B cell (primary cell): ENCODE data around the gene MSH3.

Experiments
- CTCF ChIP-seq: fragments of 200-600 bp; IDR thresholded peaks from one replicate; pipeline ENCODE4 v1.8.0; 2022; ENCODE audit warnings: antibody characterized with exemption, mild to moderate bottlenecking
- EZH2 ChIP-seq: IDR thresholded peaks from 2 replicates; pipeline ENCODE4 v1.6.1; 2012; ENCODE audit warnings: borderline replicate concordance, low read depth, mild to moderate bottlenecking, moderate library complexity, low read length; ENCODE audit not compliant: insufficient read depth, poor library complexity, severe bottlenecking

DNA sequence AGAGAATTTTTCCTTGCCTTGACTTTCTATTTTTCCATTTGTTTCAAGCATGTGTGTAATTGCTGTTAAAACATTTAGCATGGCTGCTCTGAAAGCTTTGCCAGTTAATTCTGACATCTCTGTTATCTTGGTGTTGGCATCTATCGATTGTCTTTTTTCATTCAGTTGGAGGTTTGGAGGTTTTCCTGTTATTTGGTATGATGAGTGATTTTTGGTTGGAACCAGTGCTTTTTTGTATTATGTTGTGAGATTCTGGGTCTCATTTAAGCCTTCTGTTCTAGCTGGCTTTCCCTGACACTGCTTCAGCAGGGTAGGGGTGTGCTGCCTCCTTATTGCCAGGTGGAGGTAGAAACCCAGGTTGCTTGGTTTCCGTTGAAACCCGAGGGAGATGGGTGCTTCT lies 41.2 kb downstream of the MSH3 start:
- TF ChIP-seq CTCF, result no peak
- no peak for TF ChIP-seq EZH2
